ENCODE data around the gene HS3ST1.

The HS3ST1 gene

DNA sequence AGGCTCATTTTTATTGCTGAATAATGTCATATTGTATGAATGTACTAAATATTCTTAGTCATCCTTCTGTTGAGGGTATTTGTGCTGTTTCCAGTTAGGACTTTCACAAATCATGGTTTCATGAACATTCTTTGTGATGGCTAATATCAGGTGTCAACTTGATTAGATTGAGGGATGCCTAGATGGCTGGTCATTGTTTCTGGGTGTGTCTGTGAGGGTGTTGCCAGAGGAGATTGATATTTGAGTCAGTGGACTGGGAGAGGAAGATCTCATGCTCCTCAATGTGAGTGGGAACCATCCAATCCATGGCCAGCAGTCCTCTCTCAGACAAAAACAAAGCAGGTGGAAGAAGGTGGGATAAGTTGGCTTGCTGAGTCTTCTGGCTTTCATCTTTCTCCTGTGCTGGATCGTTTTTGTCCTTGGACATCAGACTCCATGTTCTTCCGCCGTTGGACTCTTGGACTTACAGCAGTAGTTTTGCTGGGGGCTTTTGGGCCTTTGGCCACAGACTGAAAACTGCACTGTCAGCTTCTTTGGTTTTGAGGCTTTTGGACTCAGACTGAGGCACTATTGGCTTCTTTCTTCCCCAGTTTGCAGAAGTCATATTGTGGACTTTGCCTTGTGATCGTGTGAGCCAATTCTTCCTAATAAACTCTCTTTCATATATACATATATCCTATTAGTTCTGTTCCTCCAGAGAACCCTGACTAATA is 11.9 kb upstream of the HS3ST1 start:
- H3F3A ChIP-seq (ENCODE audit: control insufficient read depth, insufficient read depth): no peaks in the 10 kb centered on the region
- H3K79me2 ChIP-seq (ENCODE audit: control insufficient read depth, low read length): no peaks in the 10 kb centered on the region
- no peaks in the 10 kb centered on the region for H3K36me3 ChIP-seq (ENCODE audit: control insufficient read depth, low read length)
- H3K27me3 ChIP-seq (ENCODE audit: control insufficient read depth, low read length): no peaks in the 10 kb centered on the region
- H3K4me3 ChIP-seq (ENCODE audit: low read length): no peak overlapping the region
- H3K4me1 ChIP-seq (ENCODE audit: control insufficient read depth, low read length): peaks cover 23% of the 10 kb centered on the region
- no peak overlapping the region for H3K27ac ChIP-seq (ENCODE audit: low read depth, low read length)
- no peaks in the 10 kb centered on the region for H3K9me3 ChIP-seq (ENCODE audit: control insufficient read depth, insufficient read depth, low read length)
- no peak overlapping the region for H3K4me2 ChIP-seq (ENCODE audit: low read length)
- H3K9me2 ChIP-seq (replicated peaks; ENCODE audit: control insufficient read depth, low read length): no peaks in the 10 kb centered on the region
- no peaks in the 10 kb centered on the region for H4K20me1 ChIP-seq (ENCODE audit: control insufficient read depth, insufficient read depth, low read depth, low read length)
- TF ChIP-seq EZH2phosphoT487 (IDR thresholded peaks at IDR 0.05; ENCODE audit: borderline replicate concordance, low read length): no peak
- TF ChIP-seq, protein P1, sequence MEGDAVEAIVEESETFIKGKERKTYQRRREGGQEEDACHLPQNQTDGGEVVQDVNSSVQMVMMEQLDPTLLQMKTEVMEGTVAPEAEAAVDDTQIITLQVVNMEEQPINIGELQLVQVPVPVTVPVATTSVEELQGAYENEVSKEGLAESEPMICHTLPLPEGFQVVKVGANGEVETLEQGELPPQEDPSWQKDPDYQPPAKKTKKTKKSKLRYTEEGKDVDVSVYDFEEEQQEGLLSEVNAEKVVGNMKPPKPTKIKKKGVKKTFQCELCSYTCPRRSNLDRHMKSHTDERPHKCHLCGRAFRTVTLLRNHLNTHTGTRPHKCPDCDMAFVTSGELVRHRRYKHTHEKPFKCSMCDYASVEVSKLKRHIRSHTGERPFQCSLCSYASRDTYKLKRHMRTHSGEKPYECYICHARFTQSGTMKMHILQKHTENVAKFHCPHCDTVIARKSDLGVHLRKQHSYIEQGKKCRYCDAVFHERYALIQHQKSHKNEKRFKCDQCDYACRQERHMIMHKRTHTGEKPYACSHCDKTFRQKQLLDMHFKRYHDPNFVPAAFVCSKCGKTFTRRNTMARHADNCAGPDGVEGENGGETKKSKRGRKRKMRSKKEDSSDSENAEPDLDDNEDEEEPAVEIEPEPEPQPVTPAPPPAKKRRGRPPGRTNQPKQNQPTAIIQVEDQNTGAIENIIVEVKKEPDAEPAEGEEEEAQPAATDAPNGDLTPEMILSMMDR (IDR thresholded peaks at IDR 0.05; ENCODE audit: low read depth, low read length, poor library complexity, severe bottlenecking): no peak

DNA sequence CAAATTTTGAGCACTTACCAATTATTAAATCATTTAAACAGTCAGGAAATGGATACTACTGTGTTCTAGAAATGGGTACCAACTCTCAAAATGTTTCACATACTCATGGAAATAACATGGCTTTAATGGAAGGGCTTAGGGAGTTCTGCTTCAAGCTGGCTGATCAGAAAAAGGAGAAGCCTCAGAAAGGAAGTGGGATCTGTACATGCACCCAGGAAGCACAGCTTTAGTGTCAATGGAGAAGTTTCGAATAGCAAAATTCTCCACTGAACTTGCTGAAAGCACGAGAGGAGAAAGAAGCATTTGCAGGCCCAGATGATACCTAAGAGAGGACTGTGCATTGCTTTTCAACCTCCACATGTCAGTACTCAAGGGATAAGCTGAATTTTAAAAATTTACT is 11.1 kb upstream of the HS3ST1 start:
- Histone ChIP-seq H3K4me2 (ENCODE audit: low read length) (no peak overlapping the region), H3K36me3 (ENCODE audit: control insufficient read depth, low read length) (no peaks in the 10 kb centered on the region), H4K20me1 (ENCODE audit: control insufficient read depth, insufficient read depth, low read depth, low read length) (no peaks in the 10 kb centered on the region), H3K27me3 (ENCODE audit: control insufficient read depth, low read length) (no peaks in the 10 kb centered on the region), H3K27ac (ENCODE audit: low read depth, low read length) (no peak overlapping the region), H3K4me1 (ENCODE audit: control insufficient read depth, low read length) (peaks cover 29% of the 10 kb centered on the region), H3K79me2 (ENCODE audit: control insufficient read depth, low read length) (no peaks in the 10 kb centered on the region), H3K9me3 (ENCODE audit: control insufficient read depth, insufficient read depth, low read length) (no peaks in the 10 kb centered on the region), H3K4me3 (ENCODE audit: low read length) (no peak overlapping the region), H3K9me2 (replicated peaks; ENCODE audit: control insufficient read depth, low read length) (no peaks in the 10 kb centered on the region), H3F3A (ENCODE audit: control insufficient read depth, insufficient read depth) (no peaks in the 10 kb centered on the region)
- TF ChIP-seq, protein P1 (IDR thresholded peaks at IDR 0.05; ENCODE audit: low read depth, low read length, poor library complexity, severe bottlenecking): no peak
- no peak for TF ChIP-seq EZH2phosphoT487 (IDR thresholded peaks at IDR 0.05; ENCODE audit: borderline replicate concordance, low read length)

DNA sequence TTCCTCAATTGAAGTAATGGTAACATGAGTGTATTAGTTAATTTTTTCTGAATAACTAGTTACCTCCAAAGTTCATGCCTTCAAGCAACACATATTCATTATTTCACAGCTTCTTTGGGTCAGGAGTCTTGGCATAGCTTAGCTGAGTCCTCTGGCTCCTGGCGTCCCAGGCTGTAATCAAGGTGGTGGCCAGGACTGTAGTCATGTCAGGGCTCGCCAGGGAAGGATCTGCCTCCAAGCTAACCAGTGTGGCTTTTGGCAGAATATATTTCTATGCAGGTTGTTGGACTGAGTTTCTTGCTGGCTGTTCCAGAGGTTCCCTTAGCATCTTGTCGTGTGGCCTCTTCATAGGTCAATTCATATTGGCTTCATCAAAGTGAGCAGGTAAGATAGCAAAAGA is 10.0 kb upstream of the HS3ST1 start:
- H3K4me3 ChIP-seq (ENCODE audit: low read length): no peak overlapping the region
- H3K4me2 ChIP-seq (ENCODE audit: low read length): no peak overlapping the region
- H4K20me1 ChIP-seq (ENCODE audit: control insufficient read depth, insufficient read depth, low read depth, low read length): no peaks in the 10 kb centered on the region
- H3K9me2 ChIP-seq (replicated peaks; ENCODE audit: control insufficient read depth, low read length): no peaks in the 10 kb centered on the region
- H3K27me3 ChIP-seq (ENCODE audit: control insufficient read depth, low read length): no peaks in the 10 kb centered on the region
- no peak overlapping the region for H3K27ac ChIP-seq (ENCODE audit: low read depth, low read length)
- H3K36me3 ChIP-seq (ENCODE audit: control insufficient read depth, low read length): no peaks in the 10 kb centered on the region
- H3K9me3 ChIP-seq (ENCODE audit: control insufficient read depth, insufficient read depth, low read length): no peaks in the 10 kb centered on the region
- no peaks in the 10 kb centered on the region for H3F3A ChIP-seq (ENCODE audit: control insufficient read depth, insufficient read depth)
- no peaks in the 10 kb centered on the region for H3K79me2 ChIP-seq (ENCODE audit: control insufficient read depth, low read length)
- H3K4me1 ChIP-seq (ENCODE audit: control insufficient read depth, low read length): peaks cover 29% of the 10 kb centered on the region
- no peak for TF ChIP-seq EZH2phosphoT487 (IDR thresholded peaks at IDR 0.05; ENCODE audit: borderline replicate concordance, low read length)
- TF ChIP-seq, protein P1 (IDR thresholded peaks at IDR 0.05; ENCODE audit: low read depth, low read length, poor library complexity, severe bottlenecking): no peak

Data from DOHH2 (cell line).